ENCODE data around the gene LRRC40.
A peak's percentile ranks its signal among the peaks of the same experiment; 100 is the strongest.

The LRRC40 gene

GRCh38 chr1:70205434-70206118, at the start of gene LRRC40:
Gene LRRC40 (minus strand): TSS chr1:70205579. CDS start chr1:70205540, 39 bp downstream.
- H3K4me1 Mint-ChIP-seq, result peaks cover 32% of the 10 kb centered on the region
- ATAC-seq (ENCODE audit: low read depth) (peak; percentile 89), DNase-seq (ENCODE audit: low spot score in 2 of 2) (peak; percentile 94 to 99)
- H3K27ac Mint-ChIP-seq, result peak within 1 kb of the TSS; percentile 95
- peak within 1 kb of the TSS; percentile 94 for H3K4me3 Mint-ChIP-seq
- peaks cover 1% of the 10 kb centered on the region for H3K36me3 Mint-ChIP-seq
- no peaks in the 10 kb centered on the region for H3K27me3 Mint-ChIP-seq
- H3K9me3 Mint-ChIP-seq, result no peaks in the 10 kb centered on the region

GRCh38 chr1:70248729-70249128, 43.4 kb upstream of the LRRC40 start:
- ATAC-seq (ENCODE audit: low read depth), result no peak

GRCh38 chr1:70247768-70248167, 42.4 kb upstream of the LRRC40 start:
- H3K4me3 Mint-ChIP-seq, result no peak overlapping the region
- H3K36me3 Mint-ChIP-seq, result peaks cover 49% of the 10 kb centered on the region
- ATAC-seq (ENCODE audit: low read depth) (no peak), DNase-seq (ENCODE audit: low spot score in 2 of 2) (no peak)
- H3K27ac Mint-ChIP-seq, result peak overlapping the region; percentile 37
- no peaks in the 10 kb centered on the region for H3K4me1 Mint-ChIP-seq
- no peaks in the 10 kb centered on the region for H3K9me3 Mint-ChIP-seq
- no peaks in the 10 kb centered on the region for H3K27me3 Mint-ChIP-seq

More at GRCh38 chr1:70248729-70249128, 43.4 kb upstream of the LRRC40 start:
- no peaks in the 10 kb centered on the region for H3K9me3 Mint-ChIP-seq
- no peaks in the 10 kb centered on the region for H3K27me3 Mint-ChIP-seq
- no peaks in the 10 kb centered on the region for H3K4me1 Mint-ChIP-seq
- H3K36me3 Mint-ChIP-seq, result peaks cover 45% of the 10 kb centered on the region
- H3K4me3 Mint-ChIP-seq, result no peak overlapping the region
- no peak overlapping the region for H3K27ac Mint-ChIP-seq
- no peak for DNase-seq (ENCODE audit: low spot score in 2 of 2)

- Mint-ChIP-seq H3K4me1 (no peaks in the 10 kb centered on the region), H3K9me3 (no peaks in the 10 kb centered on the region), H3K36me3 (peaks cover 49% of the 10 kb centered on the region), H3K27me3 (no peaks in the 10 kb centered on the region), H3K4me3 (no peak overlapping the region), H3K27ac (no peak overlapping the region)
- DNase-seq (ENCODE audit: low spot score in 2 of 2), result no peak
- no peak for ATAC-seq (ENCODE audit: low read depth)
Observed at GRCh38 chr1:70247122-70247521, 41.7 kb upstream of the LRRC40 start.

GRCh38 chr1:70239940-70240339, 34.6 kb upstream of the LRRC40 start:
- Mint-ChIP-seq H3K4me1 (no peaks in the 10 kb centered on the region), H3K9me3 (no peaks in the 10 kb centered on the region), H3K4me3 (no peak overlapping the region), H3K27me3 (no peaks in the 10 kb centered on the region), H3K36me3 (peaks cover 35% of the 10 kb centered on the region), H3K27ac (no peak overlapping the region)
- no peak for ATAC-seq (ENCODE audit: low read depth)
- DNase-seq (ENCODE audit: low spot score in 2 of 2), result no peak

- ATAC-seq (ENCODE audit: low read depth) (no peak), DNase-seq (ENCODE audit: low spot score in 2 of 2) (no peak)
- Mint-ChIP-seq H3K4me1 (no peaks in the 10 kb centered on the region), H3K4me3 (no peak overlapping the region), H3K36me3 (peaks cover 25% of the 10 kb centered on the region), H3K27me3 (no peaks in the 10 kb centered on the region), H3K9me3 (no peaks in the 10 kb centered on the region), H3K27ac (no peak overlapping the region)
Observed at GRCh38 chr1:70234733-70235132, 29.4 kb upstream of the LRRC40 start.

GRCh38 chr1:70231475-70231874, 26.1 kb upstream of the LRRC40 start:
- Mint-ChIP-seq H3K4me1 (peaks cover 13% of the 10 kb centered on the region), H3K9me3 (no peaks in the 10 kb centered on the region), H3K27me3 (no peaks in the 10 kb centered on the region), H3K36me3 (peaks cover 24% of the 10 kb centered on the region), H3K27ac (no peak overlapping the region), H3K4me3 (no peak overlapping the region)
- no peak for ATAC-seq (ENCODE audit: low read depth)
- no peak for DNase-seq (ENCODE audit: low spot score in 2 of 2)

- DNase-seq (ENCODE audit: low spot score in 2 of 2), result no peak
- H3K36me3 Mint-ChIP-seq, result peaks cover 20% of the 10 kb centered on the region
- ATAC-seq (ENCODE audit: low read depth), result no peak
- peaks cover 21% of the 10 kb centered on the region for H3K4me1 Mint-ChIP-seq
- H3K27me3 Mint-ChIP-seq, result no peaks in the 10 kb centered on the region
- no peak overlapping the region for H3K4me3 Mint-ChIP-seq
- H3K9me3 Mint-ChIP-seq, result no peaks in the 10 kb centered on the region
- no peak overlapping the region for H3K27ac Mint-ChIP-seq
Observed at GRCh38 chr1:70228670-70229069, 23.3 kb upstream of the LRRC40 start.

GRCh38 chr1:70227439-70227838, 22.1 kb upstream of the LRRC40 start:
- H3K27me3 Mint-ChIP-seq, result no peaks in the 10 kb centered on the region
- H3K4me1 Mint-ChIP-seq, result peaks cover 24% of the 10 kb centered on the region
- H3K36me3 Mint-ChIP-seq, result peaks cover 17% of the 10 kb centered on the region
- no peak for ATAC-seq (ENCODE audit: low read depth)
- H3K27ac Mint-ChIP-seq, result no peak overlapping the region
- H3K9me3 Mint-ChIP-seq, result no peaks in the 10 kb centered on the region
- no peak overlapping the region for H3K4me3 Mint-ChIP-seq
- no peak for DNase-seq (ENCODE audit: low spot score in 2 of 2)

GRCh38 chr1:70224954-70225353, 19.6 kb upstream of the LRRC40 start:
- peaks cover 11% of the 10 kb centered on the region for H3K36me3 Mint-ChIP-seq
- peaks cover 29% of the 10 kb centered on the region for H3K4me1 Mint-ChIP-seq
- peak overlapping the region; percentile 91 for H3K27ac Mint-ChIP-seq
- no peak overlapping the region for H3K4me3 Mint-ChIP-seq
- H3K27me3 Mint-ChIP-seq, result no peaks in the 10 kb centered on the region
- no peak for ATAC-seq (ENCODE audit: low read depth)
- H3K9me3 Mint-ChIP-seq, result no peaks in the 10 kb centered on the region
- no peak for DNase-seq (ENCODE audit: low spot score in 2 of 2)

- peaks cover 28% of the 10 kb centered on the region for H3K4me1 Mint-ChIP-seq
- no peaks in the 10 kb centered on the region for H3K9me3 Mint-ChIP-seq
- H3K27ac Mint-ChIP-seq, result peak overlapping the region; percentile 91
- peaks cover 6% of the 10 kb centered on the region for H3K36me3 Mint-ChIP-seq
- ATAC-seq (ENCODE audit: low read depth) (no peak), DNase-seq (ENCODE audit: low spot score in 2 of 2) (no peak)
- H3K4me3 Mint-ChIP-seq, result no peak overlapping the region
- no peaks in the 10 kb centered on the region for H3K27me3 Mint-ChIP-seq
Observed at GRCh38 chr1:70222716-70223235, 17.4 kb upstream of the LRRC40 start.

- peaks cover 21% of the 10 kb centered on the region for H3K4me1 Mint-ChIP-seq
- peak; percentile 92 for ATAC-seq (ENCODE audit: low read depth)
- H3K36me3 Mint-ChIP-seq, result peaks cover 9% of the 10 kb centered on the region
- no peaks in the 10 kb centered on the region for H3K9me3 Mint-ChIP-seq
- H3K4me3 Mint-ChIP-seq, result peak within 1 kb of the TSS; percentile 90
- no peaks in the 10 kb centered on the region for H3K27me3 Mint-ChIP-seq
- peak; percentile 95 to 97 for DNase-seq (ENCODE audit: low spot score in 2 of 2)
- peak within 1 kb of the TSS; percentile 91 for H3K27ac Mint-ChIP-seq
Observed at GRCh38 chr1:70221238-70222121, 16.1 kb upstream of the LRRC40 start, which contains the start of gene SRSF11. Gene SRSF11 (plus strand): TSS chr1:70221380. CDS start chr1:70221637, 257 bp downstream.

- DNase-seq (ENCODE audit: low spot score in 2 of 2) (no peak), ATAC-seq (ENCODE audit: low read depth) (no peak)
- peak overlapping the region; percentile 91 for H3K27ac Mint-ChIP-seq
- H3K4me3 Mint-ChIP-seq, result peak overlapping the region; percentile 90
- no peaks in the 10 kb centered on the region for H3K9me3 Mint-ChIP-seq
- H3K36me3 Mint-ChIP-seq, result peaks cover 9% of the 10 kb centered on the region
- H3K4me1 Mint-ChIP-seq, result peaks cover 21% of the 10 kb centered on the region
- H3K27me3 Mint-ChIP-seq, result no peaks in the 10 kb centered on the region
Observed at GRCh38 chr1:70220517-70221237, 15.3 kb upstream of the LRRC40 start.

All from memory B cell (primary cell).